NCI-H2196 (cell line): ENCODE data around the gene SPG21.
A peak's percentile ranks its signal among the peaks of the same experiment; 100 is the strongest.
"Not testable (repeated sequence)": the region's sequence is repeated elsewhere in the genome, so short reads cannot be mapped to it uniquely, and the experiment has no call there.

Experiments
- DNase-seq: peaks from one replicate; lab custom pipeline; 2025; ENCODE audit not compliant: unreplicated experiment; lab: John Stamatoyannopoulos, UW

The SPG21 gene, protein sequence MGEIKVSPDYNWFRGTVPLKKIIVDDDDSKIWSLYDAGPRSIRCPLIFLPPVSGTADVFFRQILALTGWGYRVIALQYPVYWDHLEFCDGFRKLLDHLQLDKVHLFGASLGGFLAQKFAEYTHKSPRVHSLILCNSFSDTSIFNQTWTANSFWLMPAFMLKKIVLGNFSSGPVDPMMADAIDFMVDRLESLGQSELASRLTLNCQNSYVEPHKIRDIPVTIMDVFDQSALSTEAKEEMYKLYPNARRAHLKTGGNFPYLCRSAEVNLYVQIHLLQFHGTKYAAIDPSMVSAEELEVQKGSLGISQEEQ

DNA sequence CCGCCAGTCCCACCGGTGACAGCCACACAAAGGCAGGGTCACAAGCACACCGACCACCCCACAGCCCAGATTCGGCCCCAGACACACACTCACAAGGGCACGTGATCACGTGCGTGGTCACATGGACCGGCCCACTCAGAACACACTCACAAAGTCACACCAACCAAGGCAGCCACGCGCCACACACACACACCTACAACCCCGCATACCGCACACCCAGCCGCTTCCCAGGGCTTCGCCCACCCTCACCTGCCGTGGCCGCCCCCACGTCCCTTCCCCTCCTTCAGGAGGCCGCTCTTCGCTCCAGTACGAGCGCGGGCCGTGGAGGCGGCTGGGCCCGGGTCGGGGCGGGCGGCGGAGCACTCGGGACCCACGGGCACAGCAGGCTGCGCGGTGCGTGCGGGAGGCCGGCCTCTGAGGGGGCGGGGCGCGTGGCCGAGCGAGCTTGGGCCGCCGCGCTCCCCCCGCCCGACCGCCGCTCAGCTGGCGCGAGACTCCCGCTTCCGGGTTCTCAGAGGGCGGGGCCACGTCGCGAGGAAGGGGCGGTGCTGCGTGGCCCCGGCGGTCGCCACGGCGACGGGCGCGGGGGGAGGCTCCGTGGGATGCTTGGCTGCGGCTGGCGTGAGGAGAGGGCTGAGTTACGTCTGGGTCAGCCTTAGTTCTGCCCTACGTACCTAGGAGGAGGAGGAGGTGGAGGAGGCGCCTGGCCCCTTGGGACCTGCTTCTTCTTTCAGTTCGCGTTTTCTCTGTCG, at the start of gene SPG21:
TSS of gene SPG21 (minus strand) at position 499 of the 752 bp plus-strand sequence. CDS start 6,345 bp downstream, outside the sequence.
- peak; percentile 84 for DNase-seq

DNA sequence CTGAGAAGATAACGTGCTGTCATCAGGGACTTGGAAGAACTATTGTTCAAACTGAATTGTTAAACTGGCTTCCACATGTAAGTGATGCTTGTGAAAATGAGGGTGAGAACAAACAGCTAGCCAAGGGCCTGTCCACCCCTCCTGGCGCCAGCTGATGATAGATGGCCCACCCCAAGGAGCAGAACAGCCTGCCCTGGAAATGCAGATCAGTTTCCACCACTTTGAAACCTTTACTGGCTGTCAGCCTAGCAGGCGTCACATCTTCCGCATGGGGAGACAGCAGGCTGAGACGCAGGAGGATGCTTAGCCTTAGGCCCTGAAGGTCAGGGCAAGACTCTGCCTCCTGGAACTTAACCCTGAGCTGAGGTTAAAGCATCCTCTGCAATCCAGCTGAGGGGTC, 49.1 kb upstream of the SPG21 start:
- DNase-seq: no peak

DNA sequence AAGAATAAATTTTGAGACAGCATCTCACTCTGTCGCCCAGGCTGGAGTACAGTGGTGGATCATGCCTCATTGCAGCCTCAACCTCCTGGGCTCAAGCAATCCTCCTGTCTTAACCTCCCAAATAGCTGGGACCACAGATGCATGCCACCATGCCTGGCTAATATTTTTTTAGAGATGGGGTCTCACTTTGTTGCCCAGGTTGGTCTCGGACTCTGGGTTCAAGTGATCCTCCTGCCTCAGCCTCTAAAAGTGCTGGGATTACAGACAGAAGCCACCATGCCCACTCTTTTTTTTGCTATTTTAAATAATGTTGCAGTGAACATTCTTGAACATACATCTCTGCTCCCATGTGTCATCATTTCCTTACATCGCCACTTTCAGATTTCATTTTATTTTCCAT, 48.7 kb upstream of the SPG21 start:
- DNase-seq: no peak

GRCh38 chr15:65037309-65037708, 47.6 kb upstream of the SPG21 start:
- no peak for DNase-seq

DNA sequence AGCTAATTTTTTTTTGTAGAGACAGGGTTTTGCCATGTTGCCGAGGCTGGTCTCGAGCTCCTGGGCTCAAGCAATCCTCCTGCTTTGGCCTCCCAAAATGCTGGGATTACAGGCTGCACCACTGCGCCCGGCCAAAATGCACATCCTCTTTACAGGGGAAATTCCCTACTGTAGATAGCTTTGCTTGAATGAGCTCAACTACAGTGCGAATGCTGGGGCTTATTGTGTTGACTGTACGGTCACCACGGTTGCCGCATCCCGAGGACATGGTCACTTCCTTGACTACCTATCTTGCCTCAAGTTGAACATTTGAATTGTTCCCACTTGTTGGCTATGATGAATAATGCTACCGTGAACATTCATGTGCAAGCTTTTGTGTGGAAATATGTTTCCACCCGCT, 45.0 kb upstream of the SPG21 start:
- DNase-seq: no peak

- peak; percentile 2 for DNase-seq
These were observed 44.0 kb upstream of the SPG21 start for GRCh38 chr15:65033659-65034269.

- DNase-seq: peak; percentile 8
These were observed 43.3 kb upstream of the SPG21 start for GRCh38 chr15:65032801-65033537.

DNA sequence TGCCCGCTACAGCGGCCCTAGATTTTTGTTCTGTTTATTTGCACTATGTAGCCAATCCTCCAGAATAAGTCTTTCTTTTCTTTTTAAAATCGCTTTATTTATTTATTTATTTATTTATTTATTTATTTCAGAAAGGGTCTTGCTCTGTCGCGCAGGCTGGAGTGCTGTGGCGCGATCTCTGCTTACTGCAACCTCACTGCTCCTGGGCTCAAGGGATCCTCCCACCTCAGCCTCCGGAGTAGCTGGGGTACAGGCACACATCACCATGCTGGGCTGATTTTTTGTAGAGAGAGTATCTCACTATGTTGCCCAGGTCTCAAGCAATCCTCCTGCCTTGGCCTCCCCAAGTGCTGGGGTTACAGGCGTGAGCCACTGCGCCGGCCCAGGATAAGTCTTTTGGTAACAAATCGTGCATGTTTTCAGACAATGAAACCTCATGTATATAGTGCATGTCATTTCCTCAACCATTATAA, 40.1 kb upstream of the SPG21 start:
- DNase-seq: no peak

DNA sequence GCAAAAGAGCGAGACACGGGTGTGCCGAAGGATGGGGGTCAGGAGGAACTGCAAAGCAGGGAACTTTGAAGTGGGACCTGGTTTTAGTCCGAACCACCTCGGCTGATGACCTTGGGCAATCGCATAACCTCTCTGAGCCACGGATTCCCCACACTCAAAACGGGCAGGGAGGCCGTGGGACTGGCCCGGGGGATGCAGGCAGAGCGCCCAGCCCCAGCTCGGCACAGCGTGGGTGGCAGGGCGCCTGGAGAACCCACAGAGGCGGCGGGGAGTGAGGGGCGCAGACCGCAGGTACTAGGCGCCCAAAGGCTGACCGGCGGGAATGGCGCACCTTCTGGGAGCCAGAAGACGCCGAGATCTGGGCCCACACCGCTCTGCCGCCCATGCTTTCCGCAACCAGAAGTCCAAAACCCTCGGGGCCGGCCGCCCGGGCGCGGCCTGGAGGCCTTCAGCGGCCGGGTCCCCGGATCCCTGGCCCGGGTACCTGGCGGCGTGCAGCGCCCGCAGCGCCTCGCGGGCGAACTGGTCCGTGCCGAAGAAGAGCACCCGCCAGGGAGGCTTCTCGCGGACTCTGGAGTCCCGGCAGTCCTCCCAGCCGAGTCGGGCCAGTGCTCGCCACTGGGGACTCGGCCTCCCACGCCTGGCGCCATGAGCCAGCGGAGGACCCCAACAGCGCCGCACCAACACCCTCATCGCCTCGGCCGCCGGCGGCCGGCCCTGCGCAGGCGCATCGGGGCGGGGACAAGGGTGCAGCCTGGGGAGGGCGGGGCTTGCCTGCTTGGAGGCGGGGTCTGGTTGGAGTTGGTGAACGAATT, 39.4 kb upstream of the SPG21 start, which contains the start of gene MTFMT:
TSS of gene MTFMT (minus strand) at position 719 of the 815 bp plus-strand sequence. CDS start at position 693, 26 bp downstream.
- peak; percentile 60 for DNase-seq

- no peak for DNase-seq
These were observed 38.6 kb upstream of the SPG21 start for GRCh38 chr15:65028338-65028737.

DNA sequence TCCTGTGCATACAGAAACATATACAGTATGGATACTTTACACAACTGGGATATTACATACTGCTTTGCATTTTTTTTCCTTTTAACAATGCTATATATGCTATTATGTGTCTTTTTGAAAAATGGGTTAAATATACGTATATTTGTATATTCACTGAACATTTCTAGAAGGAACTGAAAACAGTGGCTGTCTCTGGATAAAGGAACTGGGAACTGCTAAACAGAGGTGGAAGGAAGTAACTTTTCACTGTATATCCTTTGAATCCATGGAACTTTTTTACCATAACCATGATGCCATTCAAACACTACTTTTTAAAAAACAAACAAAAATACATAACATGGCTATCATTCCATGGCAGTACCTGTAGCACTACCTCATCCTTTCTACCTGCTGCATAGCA, 37.9 kb upstream of the SPG21 start:
- no peak for DNase-seq

GRCh38 chr15:65026756-65027155, 37.0 kb upstream of the SPG21 start:
- no peak for DNase-seq

- DNase-seq: no peak
These were observed 31.8 kb upstream of the SPG21 start for GRCh38 chr15:65021488-65021887.

GRCh38 chr15:65020419-65020818, 30.7 kb upstream of the SPG21 start:
- DNase-seq: no peak

DNA sequence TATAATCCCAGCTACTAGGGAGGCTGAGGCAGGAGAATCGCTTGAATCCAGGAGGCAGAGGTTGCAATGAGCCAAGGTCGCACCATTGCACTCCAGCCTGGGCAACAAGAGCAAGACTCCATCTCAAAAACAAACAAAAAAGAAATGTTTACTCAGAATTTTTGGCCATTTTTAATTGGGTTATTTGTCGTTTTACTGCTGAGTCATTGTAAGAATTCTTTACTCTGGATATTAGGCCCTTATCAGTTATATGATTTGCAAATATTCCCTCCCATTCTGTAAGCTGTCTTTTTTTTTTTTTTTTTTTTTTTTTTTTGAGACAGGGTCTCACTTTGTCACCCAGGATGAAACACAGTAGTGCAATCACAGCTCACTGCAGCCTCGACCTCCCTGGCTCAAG, 21.5 kb upstream of the SPG21 start:
- DNase-seq: not testable (repeated sequence)

GRCh38 chr15:65008983-65009382, 19.3 kb upstream of the SPG21 start:
- DNase-seq: no peak

DNA sequence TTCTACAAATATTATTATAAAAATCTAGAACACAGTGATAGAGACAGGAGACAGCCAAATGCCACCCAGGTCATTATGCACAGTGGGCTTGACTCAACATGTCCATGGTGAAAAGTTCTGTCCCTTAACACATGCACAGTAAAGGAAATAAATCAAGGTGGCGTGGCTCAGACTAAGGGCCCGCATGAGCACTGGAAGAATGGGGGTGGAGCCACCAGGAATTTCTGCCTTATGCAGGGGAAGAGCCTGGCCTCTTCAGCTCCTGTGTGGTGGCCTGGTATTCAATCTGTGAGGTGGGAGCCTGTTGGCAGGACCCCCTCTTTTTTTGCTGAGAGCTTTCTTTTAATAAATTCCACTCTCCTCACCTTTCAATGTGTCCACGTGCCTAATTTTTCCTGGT, 17.2 kb upstream of the SPG21 start:
- no peak for DNase-seq

DNA sequence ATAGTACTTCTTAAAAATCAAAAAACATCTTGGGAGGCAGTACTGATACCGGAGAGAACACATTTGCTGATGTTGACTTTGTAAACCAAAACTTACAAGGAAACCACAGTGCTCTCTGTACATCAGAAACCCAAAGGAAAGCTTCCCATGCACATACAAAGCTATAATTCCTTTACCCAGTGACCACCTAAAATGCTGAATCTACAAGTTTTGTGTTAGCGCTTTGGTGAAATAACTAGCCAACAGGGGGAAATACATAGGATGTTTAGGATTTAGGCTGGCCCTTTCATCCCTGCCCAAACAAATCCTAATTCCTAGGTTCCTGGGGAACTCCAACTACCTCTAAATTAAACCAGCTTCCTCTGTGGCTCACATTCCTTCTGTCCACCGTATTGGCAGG, 15.3 kb upstream of the SPG21 start:
- no peak for DNase-seq

GRCh38 chr15:64997745-64998375, 8.1 kb upstream of the SPG21 start:
- DNase-seq: no peak

- DNase-seq: no peak
These were observed 7.4 kb upstream of the SPG21 start for GRCh38 chr15:64997066-64997465.
